B cell (primary cell): ENCODE data around the gene ALG9.

ENCODE experiments used
- CTCF ChIP-seq: fragments of 200-600 bp; IDR thresholded peaks from one replicate; pipeline ENCODE4 v1.8.0; 2022; ENCODE audit warnings: antibody characterized with exemption, mild to moderate bottlenecking
- EZH2 ChIP-seq: IDR thresholded peaks from 2 replicates; pipeline ENCODE4 v1.6.1; 2012; ENCODE audit warnings: borderline replicate concordance, low read depth, mild to moderate bottlenecking, moderate library complexity, low read length; ENCODE audit not compliant: insufficient read depth, poor library complexity, severe bottlenecking

- TF ChIP-seq CTCF (no peak), EZH2 (no peak)
Observed at GRCh38 chr11:111906680-111907079, 35.3 kb upstream of the ALG9 start.
